K562 (cell line): ENCODE data around the gene TADA1. TPM values are rescaled to one million over a fixed set of nuclear protein-coding genes. Genes with fewer than 3 reads are reported as not detected.

Source experiments
- ATAC-seq: fragments of 200-7000 bp; cut with Tn5 transposase; 3 replicates; pipeline ENCODE4 v1.9.1; 2020; ENCODE audit warnings: moderate library complexity
- BruUV-seq: library from RNA; stranded (reverse); fragments of 400-500 nt; replicated peaks from 2 replicates; lab custom pipeline; 2021; lab: Mats Ljungman, UMichigan
- CTCF ChIA-PET: fragments of 300-600 bp; formaldehyde crosslinking; extraction: SDS; loops from one replicate; lab custom pipeline; 2021; ENCODE audit warnings: low intra/inter-chr PET ratio; lab: Yijun Ruan, JAX
- POLR2A ChIA-PET: fragments of 300-600, 350-650 bp; sonication (Branson Sonifier 250); formaldehyde crosslinking; extraction: SDS; loops from one replicate; lab custom pipeline; 2021; ENCODE audit warnings: antibody characterized with exemption, inconsistent platforms; lab: Yijun Ruan, JAX
- DNase-seq, 4 experiments: peaks; one replicate each; pipeline versions ENCODE4 v3.0.0 to v3.0.0-alpha.2; 2011 to 2018; ENCODE audit warnings: low spot score in 3 of 4, mixed read lengths in 3 of 4; ENCODE audit errors: extremely low read depth in 1 of 4
- FAIRE-seq: peaks from 2 replicates; lab custom pipeline; 2011; peaks lifted over from hg19 to GRCh38; lab: Jason Lieb, UNC
- H2AFZ ChIP-seq: 2 replicates; pipeline ENCODE4 v1.6.0; 2011; ENCODE audit warnings: low read depth, low read length, control low read depth, inconsistent platforms
- H3K27ac ChIP-seq: fragments of 200-600 bp; 3 replicates; pipeline ENCODE4 v1.8.0; 2011; ENCODE audit warnings: low read depth, mild to moderate bottlenecking, control low read depth, inconsistent platforms, low read length, moderate library complexity, mixed read lengths; ENCODE audit errors: extremely low read depth
- H3K27me3 ChIP-seq, 2 experiments: fragments of 300-600 bp in 1 of 2; 2 replicates in 1 of 2; 3 replicates in 1 of 2; pipeline versions ENCODE4 v1.6.0 to v1.8.0; 2011; ENCODE audit warnings: inconsistent platforms in 2 of 2, low read length in 2 of 2, mild to moderate bottlenecking in 1 of 2, mixed read lengths in 1 of 2, moderate library complexity in 1 of 2; ENCODE audit not compliant: control insufficient read depth in 2 of 2, insufficient read depth in 2 of 2
- H3K36me3 ChIP-seq: fragments of 300-600 bp; 3 replicates; pipeline ENCODE4 v1.8.0; 2011; ENCODE audit warnings: mild to moderate bottlenecking, low read length, inconsistent platforms; ENCODE audit not compliant: control insufficient read depth, insufficient read depth
- H3K4me1 ChIP-seq, 2 experiments: fragments of 200-600 bp in 1 of 2; replicated peaks in 1 of 2; 2 replicates in 1 of 2; 3 replicates in 1 of 2; pipeline versions ENCODE4 v1.5.1 to v1.8.0; 2011; ENCODE audit warnings: inconsistent platforms in 2 of 2, low read length in 2 of 2, mild to moderate bottlenecking in 1 of 2, mixed read lengths in 1 of 2, moderate library complexity in 1 of 2; ENCODE audit not compliant: control insufficient read depth in 2 of 2, insufficient read depth in 2 of 2
- H3K4me2 ChIP-seq: 2 replicates; pipeline ENCODE4 v1.6.1; 2011; ENCODE audit warnings: low read length, control low read depth, inconsistent platforms, mixed read lengths; ENCODE audit not compliant: insufficient read depth
- H3K4me3 ChIP-seq: fragments of 200-600 bp; sonication (generic), shearing (Covaris generic); 2 replicates; pipeline ENCODE4 v1.5.1; 2016; ENCODE audit warnings: control low read depth, inconsistent platforms
- H3K79me2 ChIP-seq: fragments of 200-600 bp; 3 replicates; pipeline ENCODE4 v1.8.0; 2011; ENCODE audit warnings: low read length, inconsistent platforms; ENCODE audit not compliant: control insufficient read depth, insufficient read depth
- H3K9ac ChIP-seq, 2 experiments: 2 replicates each; pipeline versions ENCODE4 v1.6.0 to v1.6.1; 2011; ENCODE audit warnings: low read depth in 2 of 2, low read length in 2 of 2, control low read depth in 1 of 2, inconsistent platforms in 1 of 2, mild to moderate bottlenecking in 1 of 2, mixed read lengths in 1 of 2; ENCODE audit not compliant: insufficient read depth in 1 of 2
- H3K9me1 ChIP-seq: one replicate; pipeline ENCODE4 v1.6.0; 2011; ENCODE audit warnings: inconsistent platforms, mild to moderate bottlenecking, low read length, moderate library complexity; ENCODE audit not compliant: control insufficient read depth, insufficient read depth
- H3K9me3 ChIP-seq: replicated peaks from 2 replicates; pipeline ENCODE4 v1.5.1; 2011; ENCODE audit warnings: low read depth, low read length, inconsistent platforms; ENCODE audit not compliant: control insufficient read depth, insufficient read depth
- H4K20me1 ChIP-seq: replicated peaks from 2 replicates; pipeline ENCODE4 v1.6.1; 2011; ENCODE audit warnings: low read length, inconsistent platforms, mixed read lengths; ENCODE audit not compliant: control insufficient read depth, insufficient read depth
- ATF7 ChIP-seq: fragments of 450-650 bp; IDR thresholded peaks from 2 replicates; pipeline ENCODE4 v1.7.1; 2014; ENCODE audit warnings: mild to moderate bottlenecking, moderate library complexity
- CREB5 ChIP-seq: fragments of 250-450 bp; sonication (Bioruptor Pico); IDR thresholded peaks from 2 replicates; pipeline ENCODE4 v1.5.0; 2020; ENCODE audit warnings: mild to moderate bottlenecking
- CTBP1 ChIP-seq: fragments of 450-650 bp; IDR thresholded peaks from 2 replicates; pipeline ENCODE4 v1.6.1; 2016; ENCODE audit warnings: borderline replicate concordance
- CXXC5 ChIP-seq: fragments of 250-450 bp; sonication (Bioruptor Pico); IDR thresholded peaks from 2 replicates; pipeline ENCODE4 v1.8.0; 2022; ENCODE audit warnings: inconsistent platforms, mild to moderate bottlenecking, moderate library complexity
- DDX20 ChIP-seq: fragments of 450-650 bp; IDR thresholded peaks from 2 replicates; pipeline ENCODE4 v1.6.1; 2016; ENCODE audit warnings: missing genetic modification characterization, low read depth, mild to moderate bottlenecking, missing compliant biosample characterization, moderate library complexity
- ELF1 ChIP-seq: fragments of 200-800 bp; sonication (Bioruptor generic); IDR thresholded peaks from 2 replicates; pipeline ENCODE4 v1.6.1; 2016; ENCODE audit warnings: missing genetic modification characterization, missing compliant biosample characterization
- FOS ChIP-seq: IDR thresholded peaks from 3 replicates; pipeline ENCODE4 v1.6.1; 2011; ENCODE audit not compliant: insufficient read length; ENCODE audit errors: extremely low read depth
- HNRNPLL ChIP-seq: fragments of 200-400 bp; formaldehyde crosslinking; IDR thresholded peaks from 2 replicates; pipeline ENCODE4 v1.6.1; 2017; ENCODE audit warnings: low read length, low read depth, mild to moderate bottlenecking; ENCODE audit not compliant: poor library complexity, severe bottlenecking
- L3MBTL2 ChIP-seq: fragments of 450-650 bp; IDR thresholded peaks from 2 replicates; pipeline ENCODE4 v1.6.1; 2016; ENCODE audit warnings: mild to moderate bottlenecking, moderate library complexity
- MCM7 ChIP-seq, 2 experiments: fragments of 450-650 bp; IDR thresholded peaks; 2 replicates each; pipeline ENCODE4 v1.6.1; 2016 to 2018
- NBN ChIP-seq: fragments of 450-650 bp; IDR thresholded peaks from 2 replicates; pipeline ENCODE4 v1.6.1; 2016; ENCODE audit warnings: low read depth, mild to moderate bottlenecking
- TCF7L2 ChIP-seq: fragments of 150-350 bp; IDR thresholded peaks from 2 replicates; pipeline ENCODE4 v1.6.1; 2016; ENCODE audit warnings: low read depth, mild to moderate bottlenecking, low read length, moderate library complexity
- THRAP3 ChIP-seq: fragments of 450-650 bp; IDR thresholded peaks from 2 replicates; pipeline ENCODE4 v1.6.1; 2016; ENCODE audit warnings: mild to moderate bottlenecking, inconsistent platforms, borderline replicate concordance
- TRIM24 ChIP-seq, 2 experiments: fragments of 450-650 bp; IDR thresholded peaks; 2 replicates each; pipeline ENCODE4 v1.6.1; 2016
- ZBED1 ChIP-seq: IDR thresholded peaks from 2 replicates; pipeline ENCODE4 v1.6.1; 2014
- ZFX ChIP-seq: sonication (generic); formaldehyde crosslinking; IDR thresholded peaks from 2 replicates; pipeline ENCODE4 v1.8.0; 2022; ENCODE audit warnings: mild to moderate bottlenecking, missing genetic modification reagents, moderate library complexity
- ZNF165 ChIP-seq: fragments of 250-450 bp; sonication (Bioruptor Pico); IDR thresholded peaks from 2 replicates; pipeline ENCODE4 v1.4.0; 2020; ENCODE audit warnings: borderline replicate concordance
- ZNF263 ChIP-seq: sonication (generic); formaldehyde crosslinking; IDR thresholded peaks from 2 replicates; pipeline ENCODE4 v1.8.0; 2022; ENCODE audit warnings: mild to moderate bottlenecking, missing genetic modification reagents, borderline replicate concordance
- ZNF780A ChIP-seq: fragments of 250-450 bp; sonication (Bioruptor Pico); IDR thresholded peaks from 2 replicates; pipeline ENCODE4 v1.5.0; 2021; ENCODE audit warnings: mild to moderate bottlenecking
- ZZZ3 ChIP-seq: fragments of 450-650 bp; IDR thresholded peaks from 2 replicates; pipeline ENCODE4 v1.6.1; 2016; ENCODE audit warnings: antibody characterized with exemption, mild to moderate bottlenecking, moderate library complexity
- WGBS: fragments of 100-300 bp; shearing (Covaris generic); methylation state at CpG from one replicate; pipeline ENCODE4 v1.1.6; 2016; ENCODE audit warnings: low coverage, mixed read lengths; ENCODE audit not compliant: insufficient coverage; ENCODE audit errors: missing lambda C conversion rate; 5-methylcytosine and 5-hydroxymethylcytosine counted together
- in situ Hi-C: fragments of 300-500 bp; cut with MboI; formaldehyde crosslinking; loops from 4 replicates; pipeline ENCODE4 v1.15.0; 2018; ENCODE audit warnings: inconsistent platforms, mixed read lengths
- intact Hi-C: fragments of 100-400 bp; cut with micrococcal nuclease; formaldehyde crosslinking; loops from 2 replicates; pipeline ENCODE4 v1.14.2; 2022
- polyA plus RNA-seq, 8 experiments: library from polyadenylated mRNA; depleted of rRNA in 4 of 8; stranded (reverse) in 5 of 8; unstranded in 3 of 8; fragments of >200 nt; fragmentation: Nextera tagmentation in 2 of 8; fragmentation: Illumina TruSeq in 1 of 8; extraction: Ambion mirVana in 2 of 8; extraction: Trizol in 1 of 8; gene quantifications; 2 replicates each; pipeline versions ENCODE4 v1.2.1 to v1.2.3, GENCODE V29; 2011 to 2014; ENCODE audit warnings: inconsistent platforms in 1 of 8, missing spikeins in 1 of 8
- total RNA-seq, 7 experiments: library from RNA; depleted of rRNA in 6 of 7; stranded (reverse); fragments of >200 nt in 6 of 7; fragmentation: Illumina TruSeq in 2 of 7; extraction: Trizol in 2 of 7; gene quantifications; 2 replicates each; pipeline versions ENCODE4 v1.2.1 to v1.2.3, GENCODE V29; 2011 to 2021; ENCODE audit warnings: low replicate concordance in 1 of 7
- TF ChIP-seq, protein P1 (sequence below), 2 experiments: IDR thresholded peaks; 2 replicates each; pipeline ENCODE4 v1.6.1; 2012; ENCODE audit warnings: improper control_type of control experiment in 2 of 2, low read depth in 2 of 2, low read length in 2 of 2, borderline replicate concordance in 1 of 2

Gene TADA1
- total and polyA plus RNA-seq, 9 of the 15 experiments (the other 6 are each of a cell fraction or from before 2014, with no cell fraction given): 15.9 to 76.5 (median 28.7) TPM

- no peak for FAIRE-seq
- no peak for TF ChIP-seq ATF7
- TF ChIP-seq ZFX (CRISPR knock-in tag): no peak
- no peak for TF ChIP-seq ZNF780A (CRISPR knock-in tag)
- no peak; the same call in 1 of the 2 replicates for TF ChIP-seq CXXC5
- TF ChIP-seq TRIM24 (IDR thresholded peaks at IDR 0.05): no peak
- TF ChIP-seq FOS: no peak
- no peak for TF ChIP-seq ZBED1
- TF ChIP-seq CTBP1: peak; percentile 6; the same call in 1 of the 2 replicates
- TF ChIP-seq ELF1 (tag): no peak
- TF ChIP-seq DDX20 (tag): no peak
- no peak for TF ChIP-seq MCM7 (IDR thresholded peaks at IDR 0.05)
- TF ChIP-seq CREB5 (CRISPR knock-in tag): no peak
- TF ChIP-seq L3MBTL2: peak; percentile 9
- TF ChIP-seq ZNF263: no peak
- TF ChIP-seq HNRNPLL: peak; percentile 8
- TF ChIP-seq ZZZ3: no peak
- TF ChIP-seq, protein P1, sequence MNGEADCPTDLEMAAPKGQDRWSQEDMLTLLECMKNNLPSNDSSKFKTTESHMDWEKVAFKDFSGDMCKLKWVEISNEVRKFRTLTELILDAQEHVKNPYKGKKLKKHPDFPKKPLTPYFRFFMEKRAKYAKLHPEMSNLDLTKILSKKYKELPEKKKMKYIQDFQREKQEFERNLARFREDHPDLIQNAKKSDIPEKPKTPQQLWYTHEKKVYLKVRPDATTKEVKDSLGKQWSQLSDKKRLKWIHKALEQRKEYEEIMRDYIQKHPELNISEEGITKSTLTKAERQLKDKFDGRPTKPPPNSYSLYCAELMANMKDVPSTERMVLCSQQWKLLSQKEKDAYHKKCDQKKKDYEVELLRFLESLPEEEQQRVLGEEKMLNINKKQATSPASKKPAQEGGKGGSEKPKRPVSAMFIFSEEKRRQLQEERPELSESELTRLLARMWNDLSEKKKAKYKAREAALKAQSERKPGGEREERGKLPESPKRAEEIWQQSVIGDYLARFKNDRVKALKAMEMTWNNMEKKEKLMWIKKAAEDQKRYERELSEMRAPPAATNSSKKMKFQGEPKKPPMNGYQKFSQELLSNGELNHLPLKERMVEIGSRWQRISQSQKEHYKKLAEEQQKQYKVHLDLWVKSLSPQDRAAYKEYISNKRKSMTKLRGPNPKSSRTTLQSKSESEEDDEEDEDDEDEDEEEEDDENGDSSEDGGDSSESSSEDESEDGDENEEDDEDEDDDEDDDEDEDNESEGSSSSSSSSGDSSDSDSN (IDR thresholded peaks at IDR 0.05; ENCODE audit: borderline replicate concordance in 1 of 2, low read depth in 2 of 2, low read length in 2 of 2): no peak
- no peak for TF ChIP-seq TCF7L2
- no peak for TF ChIP-seq ZNF165 (CRISPR knock-in tag)
- no peak for TF ChIP-seq THRAP3
- TF ChIP-seq NBN: no peak
Measured at GRCh38 chr1:166839600-166840308, 36.3 kb downstream of the TADA1 start.

More at GRCh38 chr1:166839600-166840308, 36.3 kb downstream of the TADA1 start:
- H3K9me3 ChIP-seq: no peaks in the 10 kb centered on the region
- H3K36me3 ChIP-seq: peaks cover 42% of the 10 kb centered on the region
- peaks cover 16% of the 10 kb centered on the region; the same call in 1 of the 2 replicates for H4K20me1 ChIP-seq
- peak overlapping the region; percentile 58 for H3K4me3 ChIP-seq
- POLR2A ChIA-PET: interaction anchor here (0.6 to 2.0 kb wide), 12 partner anchors 9 to 257 kb away, joined by 3 to 10 read pairs (median 4); partner anchors contain the start of gene TADA1
- H3K27ac ChIP-seq: peak overlapping the region; percentile 83
- H3K4me2 ChIP-seq: peak overlapping the region; percentile 94
- in situ Hi-C loops: no loop called here
- H2AFZ ChIP-seq: peak overlapping the region; percentile 97
- 0% methylated on average over 37 of the region's 82 CpGs for WGBS
- CTCF ChIA-PET: interaction anchor here (1.2 kb wide), 1 partner anchor 957 kb away, joined by 4 read pairs; no protein-coding TSS in a partner anchor
- H3K9ac ChIP-seq: peak overlapping the region; percentile 86 to 97
- intact Hi-C loops: loop anchor here (2.0 kb wide), 1 partner anchor 35 kb away; no protein-coding TSS in a partner anchor
- ATAC-seq: peak; percentile 57
- no TSS peak for BruUV-seq
- peaks cover 20 to 26% of the 10 kb centered on the region in 2 experiments for H3K4me1 ChIP-seq
- no peaks in the 10 kb centered on the region for H3K9me1 ChIP-seq
- H3K79me2 ChIP-seq: peaks cover 29% of the 10 kb centered on the region
- H3K27me3 ChIP-seq: no peaks in the 10 kb centered on the region
- peak in 3 of 4 experiments; percentile 62 to 75 (median 67) for DNase-seq
